ENCODE results near the gene RAPGEF2. TPM values are rescaled to one million over a fixed set of nuclear protein-coding genes. Genes with fewer than 3 reads are reported as not detected.

RAPGEF2 gene
- total RNA-seq, 1 donor from 2014 or later, result 40.6 TPM

- DNase-seq (ENCODE audit: extremely low spot score, unreplicated experiment), result no peak
- Mint-ChIP-seq H3K27me3 (no peaks in the 10 kb centered on the region), H3K27ac (no peak overlapping the region), H3K9me3 (no peaks in the 10 kb centered on the region), H3K36me3 (peaks cover 6% of the 10 kb centered on the region), H3K4me1 (ENCODE audit: unreplicated experiment) (peaks cover 4% of the 10 kb centered on the region), H3K4me3 (no peak overlapping the region)
- TF ChIP-seq CTCF (conservative IDR thresholded peaks at IDR 0.05), result no peak
These were observed 94.5 kb downstream of the RAPGEF2 start for GRCh38 chr4:159197260-159197884.

GRCh38 chr4:159197885-159198269, 95.0 kb downstream of the RAPGEF2 start:
- no peak overlapping the region for H3K4me3 Mint-ChIP-seq
- no peak for DNase-seq (ENCODE audit: extremely low spot score, unreplicated experiment)
- no peaks in the 10 kb centered on the region for H3K9me3 Mint-ChIP-seq
- TF ChIP-seq CTCF (conservative IDR thresholded peaks at IDR 0.05), result no peak
- peaks cover 6% of the 10 kb centered on the region for H3K36me3 Mint-ChIP-seq
- no peaks in the 10 kb centered on the region for H3K27me3 Mint-ChIP-seq
- H3K4me1 Mint-ChIP-seq (ENCODE audit: unreplicated experiment), result peaks cover 6% of the 10 kb centered on the region
- H3K27ac Mint-ChIP-seq, result no peak overlapping the region

- Mint-ChIP-seq H3K9me3 (no peaks in the 10 kb centered on the region), H3K4me3 (no peak overlapping the region), H3K36me3 (peaks cover 3% of the 10 kb centered on the region), H3K27me3 (no peaks in the 10 kb centered on the region), H3K27ac (peak overlapping the region; percentile 36), H3K4me1 (ENCODE audit: unreplicated experiment) (peaks cover 18% of the 10 kb centered on the region)
- DNase-seq (ENCODE audit: extremely low spot score, unreplicated experiment), result no peak
- no peak for TF ChIP-seq CTCF (conservative IDR thresholded peaks at IDR 0.05)
These were observed 96.9 kb downstream of the RAPGEF2 start for GRCh38 chr4:159199826-159200225.

- peaks cover 18% of the 10 kb centered on the region for H3K4me1 Mint-ChIP-seq (ENCODE audit: unreplicated experiment)
- no peak overlapping the region for H3K27ac Mint-ChIP-seq
- H3K4me3 Mint-ChIP-seq, result no peak overlapping the region
- H3K36me3 Mint-ChIP-seq, result no peaks in the 10 kb centered on the region
- no peaks in the 10 kb centered on the region for H3K9me3 Mint-ChIP-seq
- no peak for DNase-seq (ENCODE audit: extremely low spot score, unreplicated experiment)
- no peaks in the 10 kb centered on the region for H3K27me3 Mint-ChIP-seq
- no peak for TF ChIP-seq CTCF (conservative IDR thresholded peaks at IDR 0.05)
These were observed 98.3 kb downstream of the RAPGEF2 start for GRCh38 chr4:159201168-159201567.

GRCh38 chr4:159204566-159204965, 101.7 kb downstream of the RAPGEF2 start:
- Mint-ChIP-seq H3K27ac (no peak overlapping the region), H3K27me3 (no peaks in the 10 kb centered on the region), H3K4me3 (no peak overlapping the region)

More at GRCh38 chr4:159204566-159204965, 101.7 kb downstream of the RAPGEF2 start:
- TF ChIP-seq CTCF (conservative IDR thresholded peaks at IDR 0.05), result no peak
- H3K9me3 Mint-ChIP-seq, result no peaks in the 10 kb centered on the region
- no peak for DNase-seq (ENCODE audit: extremely low spot score, unreplicated experiment)
- peaks cover 3% of the 10 kb centered on the region for H3K36me3 Mint-ChIP-seq
- peaks cover 26% of the 10 kb centered on the region for H3K4me1 Mint-ChIP-seq (ENCODE audit: unreplicated experiment)

Measured in type B pancreatic cell (in vitro differentiated cells).